Measurements from ENCODE around the gene GABRD. TPM values are rescaled to one million over a fixed set of nuclear protein-coding genes. Genes with fewer than 3 reads are reported as not detected.

The GABRD gene
- total RNA-seq, 1 donor from 2014 or later, result 0.41 TPM

DNA sequence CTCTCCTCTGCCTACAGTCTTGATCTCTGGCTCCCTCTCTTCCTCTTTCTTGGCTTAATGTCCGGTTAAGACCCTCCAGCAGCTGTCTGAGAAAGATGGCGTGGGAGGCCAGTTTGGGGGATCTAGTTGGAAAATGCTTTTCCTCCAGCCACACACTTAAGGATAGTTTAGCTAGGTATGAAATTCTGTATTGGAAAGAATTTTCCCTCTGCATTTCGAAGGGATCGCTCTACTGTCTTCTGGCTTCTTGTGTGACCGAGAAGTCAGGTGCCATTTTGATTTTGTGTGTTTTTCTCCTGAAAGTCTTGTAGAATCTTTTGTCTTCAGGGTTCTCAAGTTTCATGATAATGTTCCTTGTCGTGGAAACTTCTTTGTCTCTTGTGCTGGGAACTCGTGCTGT lies 59.0 kb downstream of the GABRD start:
- H3K36me3 ChIP-seq, result peaks cover 9% of the 10 kb centered on the region
- peaks cover 33% of the 10 kb centered on the region for H3K9me3 ChIP-seq (replicated peaks)
- peaks cover 18% of the 10 kb centered on the region for H3K27me3 ChIP-seq (ENCODE audit: low read depth)
- DNase-seq, result no peak
- intact Hi-C loops (cut with micrococcal nuclease), result no loop called here
- no peak overlapping the region for H3K4me3 ChIP-seq
- H3K27ac ChIP-seq (replicated peaks), result no peak overlapping the region
- no peaks in the 10 kb centered on the region for H3K4me1 ChIP-seq
- TF ChIP-seq, protein P1, sequence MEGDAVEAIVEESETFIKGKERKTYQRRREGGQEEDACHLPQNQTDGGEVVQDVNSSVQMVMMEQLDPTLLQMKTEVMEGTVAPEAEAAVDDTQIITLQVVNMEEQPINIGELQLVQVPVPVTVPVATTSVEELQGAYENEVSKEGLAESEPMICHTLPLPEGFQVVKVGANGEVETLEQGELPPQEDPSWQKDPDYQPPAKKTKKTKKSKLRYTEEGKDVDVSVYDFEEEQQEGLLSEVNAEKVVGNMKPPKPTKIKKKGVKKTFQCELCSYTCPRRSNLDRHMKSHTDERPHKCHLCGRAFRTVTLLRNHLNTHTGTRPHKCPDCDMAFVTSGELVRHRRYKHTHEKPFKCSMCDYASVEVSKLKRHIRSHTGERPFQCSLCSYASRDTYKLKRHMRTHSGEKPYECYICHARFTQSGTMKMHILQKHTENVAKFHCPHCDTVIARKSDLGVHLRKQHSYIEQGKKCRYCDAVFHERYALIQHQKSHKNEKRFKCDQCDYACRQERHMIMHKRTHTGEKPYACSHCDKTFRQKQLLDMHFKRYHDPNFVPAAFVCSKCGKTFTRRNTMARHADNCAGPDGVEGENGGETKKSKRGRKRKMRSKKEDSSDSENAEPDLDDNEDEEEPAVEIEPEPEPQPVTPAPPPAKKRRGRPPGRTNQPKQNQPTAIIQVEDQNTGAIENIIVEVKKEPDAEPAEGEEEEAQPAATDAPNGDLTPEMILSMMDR (IDR thresholded peaks at IDR 0.05; ENCODE audit: borderline replicate concordance), result no peak

DNA sequence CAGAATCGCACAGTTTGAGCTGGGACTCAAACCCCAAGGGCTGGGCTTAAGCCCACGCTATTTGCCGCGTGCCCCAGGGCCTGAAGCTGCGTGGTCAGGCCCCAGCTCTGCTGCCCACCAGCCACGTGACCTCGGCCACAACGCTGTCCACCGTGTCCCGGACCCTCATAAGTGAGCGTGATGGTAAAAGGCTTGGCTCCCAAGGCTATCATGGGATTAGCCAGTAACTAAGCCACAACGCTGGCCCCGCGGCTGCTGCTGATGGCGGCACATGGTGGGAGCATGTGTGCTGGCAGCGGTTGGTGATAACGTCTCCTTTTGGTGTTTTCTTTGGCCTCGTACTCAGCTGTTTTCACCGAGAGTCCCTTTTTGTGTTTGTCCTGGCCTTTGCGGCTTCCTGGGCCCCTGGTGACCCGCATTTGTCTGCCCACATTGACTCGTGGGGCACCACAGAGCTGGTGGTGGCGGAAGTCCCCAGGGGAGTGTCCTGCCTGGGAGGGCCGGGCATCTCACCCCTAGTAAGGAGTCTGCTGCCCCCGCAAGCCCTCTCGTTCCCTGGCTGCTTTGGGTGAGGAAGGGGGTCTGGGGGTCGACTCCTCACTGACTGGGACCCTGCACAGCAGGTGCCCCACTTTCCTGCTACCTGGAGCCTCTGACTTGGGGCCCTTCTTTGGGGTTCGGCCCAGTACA lies 60.4 kb downstream of the GABRD start:
- Histone ChIP-seq H3K4me1 (no peaks in the 10 kb centered on the region), H3K9me3 (replicated peaks) (peaks cover 33% of the 10 kb centered on the region), H3K27me3 (ENCODE audit: low read depth) (peaks cover 7% of the 10 kb centered on the region), H3K4me3 (no peak overlapping the region), H3K36me3 (peaks cover 9% of the 10 kb centered on the region), H3K27ac (replicated peaks) (no peak overlapping the region)
- intact Hi-C loops (cut with micrococcal nuclease), result no loop called here
- no peak for DNase-seq
- TF ChIP-seq, protein P1 (IDR thresholded peaks at IDR 0.05; ENCODE audit: borderline replicate concordance), result no peak

DNA sequence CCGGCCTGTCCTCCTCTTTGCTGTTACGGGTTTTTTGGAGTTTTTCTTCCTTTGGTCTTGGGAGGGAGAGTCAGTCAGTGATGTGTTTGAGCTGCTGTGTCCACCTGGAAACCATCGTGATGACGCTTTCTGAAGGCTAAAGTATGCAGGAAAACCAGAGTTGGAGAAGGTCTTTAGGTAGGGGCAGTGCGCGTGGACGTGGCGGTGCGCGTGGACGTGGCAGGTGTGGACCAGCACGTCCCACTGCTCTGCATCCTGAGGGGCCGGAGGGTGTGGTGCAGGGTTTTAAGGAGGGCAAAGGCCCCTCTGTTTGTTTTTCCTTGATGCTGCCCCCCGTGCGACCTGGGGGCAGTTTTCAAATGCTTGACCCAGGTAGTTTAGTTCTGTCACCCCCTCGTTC lies 61.0 kb downstream of the GABRD start:
- no peaks in the 10 kb centered on the region for H3K4me1 ChIP-seq
- no peak for DNase-seq
- peaks cover 9% of the 10 kb centered on the region for H3K36me3 ChIP-seq
- TF ChIP-seq, protein P1 (IDR thresholded peaks at IDR 0.05; ENCODE audit: borderline replicate concordance), result no peak
- peaks cover 33% of the 10 kb centered on the region for H3K9me3 ChIP-seq (replicated peaks)
- no peak overlapping the region for H3K4me3 ChIP-seq
- intact Hi-C loops (cut with micrococcal nuclease), result no loop called here
- no peak overlapping the region for H3K27ac ChIP-seq (replicated peaks)
- H3K27me3 ChIP-seq (ENCODE audit: low read depth), result peaks cover 1% of the 10 kb centered on the region

Other genes with a start within 250 kb of the GABRD start
- gene NADK, start 240.9 kb upstream of the GABRD start, total RNA-seq, result 25.3 TPM
- gene GNB1, start 128.3 kb upstream of the GABRD start, total RNA-seq, result 158 TPM
- not detected for gene CALML6, start 104.1 kb upstream of the GABRD start, total RNA-seq
- 0.47 TPM for gene TMEM52, start 100.1 kb upstream of the GABRD start, total RNA-seq
- gene CFAP74, start 15.6 kb upstream of the GABRD start, total RNA-seq, result not detected
- 19.1 TPM for gene PRKCZ, start 31.1 kb downstream of the GABRD start, total RNA-seq
- 37.0 TPM for gene FAAP20, start 175.4 kb downstream of the GABRD start, total RNA-seq
- gene SKI, start 209.0 kb downstream of the GABRD start, total RNA-seq, result 37.9 TPM

All from left ventricle myocardium inferior (tissue), 1 donor.